Hepatocyte (in vitro differentiated cells): Measurements from ENCODE around the gene TGIF2. TPM values are rescaled to one million over a fixed set of nuclear protein-coding genes. Genes with fewer than 3 reads are reported as not detected.

Experiments
- DNase-seq: peaks from one replicate; pipeline ENCODE4 v3.0.0-alpha.2; 2016; ENCODE audit warnings: low spot score
- H2AFZ ChIP-seq: fragments of 200-600 bp; sonication (generic); 2 replicates; pipeline ENCODE4 v1.6.0; 2016; ENCODE audit warnings: antibody characterized with exemption, mild to moderate bottlenecking
- H3K27ac ChIP-seq: fragments of 200-600 bp; sonication (generic); 2 replicates; pipeline ENCODE4 v1.5.1; 2016; ENCODE audit warnings: mild to moderate bottlenecking
- H3K27me3 ChIP-seq: fragments of 200-600 bp; sonication (generic); 2 replicates; pipeline ENCODE4 v1.6.1; 2016
- H3K36me3 ChIP-seq: fragments of 200-600 bp; sonication (generic); replicated peaks from 2 replicates; pipeline ENCODE4 v1.5.1; 2016; ENCODE audit warnings: low read depth; ENCODE audit not compliant: insufficient read depth
- H3K4me1 ChIP-seq: fragments of 200-600 bp; sonication (generic); 2 replicates; pipeline ENCODE4 v1.5.1; 2016; ENCODE audit warnings: mild to moderate bottlenecking, moderate library complexity; ENCODE audit not compliant: insufficient read depth
- H3K4me2 ChIP-seq: fragments of 200-600 bp; sonication (generic); 2 replicates; pipeline ENCODE4 v1.6.0; 2016
- H3K4me3 ChIP-seq: fragments of 200-600 bp; sonication (generic); 2 replicates; pipeline ENCODE4 v1.5.1; 2016; ENCODE audit warnings: mild to moderate bottlenecking
- H3K79me2 ChIP-seq: fragments of 200-600 bp; sonication (generic); 2 replicates; pipeline ENCODE4 v1.6.0; 2017; ENCODE audit warnings: mild to moderate bottlenecking
- H3K9me2 ChIP-seq: fragments of 200-600 bp; sonication (generic); replicated peaks from 2 replicates; pipeline ENCODE4 v1.6.0; 2017; ENCODE audit warnings: mild to moderate bottlenecking; ENCODE audit not compliant: insufficient read depth
- H3K9me3 ChIP-seq: fragments of 200-600 bp; sonication (generic); 2 replicates; pipeline ENCODE4 v1.5.1; 2016; ENCODE audit warnings: low read depth, mild to moderate bottlenecking
- H4K20me1 ChIP-seq: fragments of 200-600 bp; sonication (generic); 2 replicates; pipeline ENCODE4 v1.6.0; 2016; ENCODE audit warnings: mild to moderate bottlenecking; ENCODE audit not compliant: insufficient read depth, poor library complexity, severe bottlenecking
- CTCF ChIP-seq: fragments of 200-600 bp; sonication (generic); IDR thresholded peaks from 2 replicates; pipeline ENCODE4 v1.5.1; 2016; ENCODE audit warnings: antibody characterized with exemption, mild to moderate bottlenecking; ENCODE audit not compliant: poor library complexity
- EZH2 ChIP-seq: fragments of 200-600 bp; sonication (generic); IDR thresholded peaks from 2 replicates; pipeline ENCODE4 v1.6.1; 2016; ENCODE audit warnings: antibody characterized with exemption, mild to moderate bottlenecking, borderline replicate concordance
- EZH2phosphoT487 ChIP-seq: fragments of 200-600 bp; sonication (generic); IDR thresholded peaks from one replicate; pipeline ENCODE4 v1.6.1; 2018; ENCODE audit warnings: antibody characterized with exemption, mild to moderate bottlenecking, low read depth, moderate library complexity; ENCODE audit not compliant: unreplicated experiment, severe bottlenecking
- WGBS: methylation state at CpG from one replicate; pipeline ENCODE4 v1.1.6; 2016; ENCODE audit warnings: low lambda C conversion rate; ENCODE audit errors: missing lambda C conversion rate; 5-methylcytosine and 5-hydroxymethylcytosine counted together
- polyA plus RNA-seq: library from polyadenylated mRNA; unstranded; fragments of >200 nt; fragmentation: Nextera tagmentation; extraction: Ambion mirVana; gene quantifications from 2 replicates; pipeline ENCODE4 v1.2.1, GENCODE V29; 2016
- total RNA-seq: library from RNA; depleted of rRNA; stranded (reverse); fragments of >200 nt; gene quantifications from 2 replicates; pipeline ENCODE4 v1.2.3, GENCODE V29; 2014

Gene TGIF2
- total and polyA plus RNA-seq, 2 experiments from 2014 or later: 30.6 to 38.5 TPM

- H2AFZ ChIP-seq: no peak overlapping the region
- 92% methylated on average over 10 of the region's 10 CpGs for WGBS
- H3K36me3 ChIP-seq: no peaks in the 10 kb centered on the region
- H3K4me3 ChIP-seq: no peak overlapping the region
- peaks cover 31% of the 10 kb centered on the region for H3K79me2 ChIP-seq
- TF ChIP-seq EZH2: no peak
- no peak for TF ChIP-seq EZH2phosphoT487
- no peak for TF ChIP-seq CTCF
- peaks cover 31% of the 10 kb centered on the region for H3K4me1 ChIP-seq
- no peaks in the 10 kb centered on the region for H3K9me2 ChIP-seq
- no peaks in the 10 kb centered on the region for H3K27me3 ChIP-seq
- no peaks in the 10 kb centered on the region for H4K20me1 ChIP-seq
- peak overlapping the region; percentile 97 for H3K4me2 ChIP-seq
- no peaks in the 10 kb centered on the region for H3K9me3 ChIP-seq
- no peak for DNase-seq
- peak overlapping the region; percentile 8 for H3K27ac ChIP-seq
Observed at GRCh38 chr20:36542516-36543183, 30.7 kb upstream of the TGIF2 start.

GRCh38 chr20:36543184-36544133 lies 29.9 kb upstream of the TGIF2 start:
- 92% methylated on average over 14 of the region's 14 CpGs for WGBS

More at GRCh38 chr20:36543184-36544133, 29.9 kb upstream of the TGIF2 start:
- H3K4me2 ChIP-seq: peak overlapping the region; percentile 97
- no peak overlapping the region for H3K4me3 ChIP-seq
- H2AFZ ChIP-seq: no peak overlapping the region
- no peaks in the 10 kb centered on the region for H3K27me3 ChIP-seq
- TF ChIP-seq CTCF (no peak), EZH2 (no peak), EZH2phosphoT487 (no peak)
- no peaks in the 10 kb centered on the region for H3K9me3 ChIP-seq
- no peaks in the 10 kb centered on the region for H3K36me3 ChIP-seq
- no peak for DNase-seq
- H3K4me1 ChIP-seq: peaks cover 31% of the 10 kb centered on the region
- H4K20me1 ChIP-seq: no peaks in the 10 kb centered on the region
- H3K27ac ChIP-seq: peak overlapping the region; percentile 8
- no peaks in the 10 kb centered on the region for H3K9me2 ChIP-seq
- H3K79me2 ChIP-seq: peaks cover 31% of the 10 kb centered on the region
